Pulmonary artery endothelial cell (primary cell): ENCODE measurements around the gene TMEM11. TPM values are rescaled to one million over a fixed set of nuclear protein-coding genes. Genes with fewer than 3 reads are reported as not detected.

Experiments used
- DNase-seq: peaks from one replicate; pipeline ENCODE4 v3.0.0-alpha.2; 2011; ENCODE audit warnings: low read depth, low spot score
- total RNA-seq: library from RNA; depleted of rRNA; stranded (reverse); fragments of >200 nt; gene quantifications from 2 replicates; pipeline ENCODE4 v1.2.3, GENCODE V29; 2014

The TMEM11 gene
- total RNA-seq, 1 donor from 2014 or later = 23.5 TPM

GRCh38 chr17:21186399-21187187 lies 27.4 kb downstream of the TMEM11 start:
- peak; percentile 48 for DNase-seq

- DNase-seq = no peak
These were observed 28.9 kb downstream of the TMEM11 start for GRCh38 chr17:21185061-21185460.

GRCh38 chr17:21184570-21184969 lies 29.4 kb downstream of the TMEM11 start:
- no peak for DNase-seq

GRCh38 chr17:21183468-21183867 lies 30.5 kb downstream of the TMEM11 start:
- no peak for DNase-seq

- no peak for DNase-seq
These were observed 35.9 kb downstream of the TMEM11 start for GRCh38 chr17:21177854-21178600.

DNA sequence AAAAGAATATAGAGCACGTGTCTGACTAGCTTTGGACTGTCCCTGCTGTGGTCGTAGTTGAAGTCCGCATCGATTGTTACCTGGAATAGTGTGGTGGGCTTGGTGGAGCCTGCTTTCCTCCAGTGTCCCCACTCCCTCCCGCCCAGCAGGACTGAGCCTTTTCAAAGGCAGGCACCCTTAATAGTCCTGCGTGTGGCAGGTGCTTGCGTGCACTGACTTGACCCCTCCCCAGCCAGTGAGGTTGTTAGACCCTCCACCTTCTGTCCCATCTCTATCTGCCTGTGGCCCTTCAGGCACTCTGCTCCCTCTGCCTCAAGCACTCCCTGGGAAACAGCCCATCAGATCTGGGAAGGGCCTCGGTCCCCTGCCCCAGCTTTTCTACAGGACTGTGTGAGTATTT lies 36.6 kb downstream of the TMEM11 start:
- no peak for DNase-seq

GRCh38 chr17:21176773-21177395 lies 37.1 kb downstream of the TMEM11 start:
- DNase-seq = no peak

- DNase-seq = no peak
These were observed 39.2 kb downstream of the TMEM11 start for GRCh38 chr17:21174713-21175112.

GRCh38 chr17:21174186-21174585 lies 39.8 kb downstream of the TMEM11 start:
- no peak for DNase-seq

GRCh38 chr17:21173543-21173942 lies 40.4 kb downstream of the TMEM11 start:
- no peak for DNase-seq

GRCh38 chr17:21172846-21173245 lies 41.1 kb downstream of the TMEM11 start:
- DNase-seq = no peak

- DNase-seq = no peak
These were observed 41.9 kb downstream of the TMEM11 start for GRCh38 chr17:21171970-21172510.

DNA sequence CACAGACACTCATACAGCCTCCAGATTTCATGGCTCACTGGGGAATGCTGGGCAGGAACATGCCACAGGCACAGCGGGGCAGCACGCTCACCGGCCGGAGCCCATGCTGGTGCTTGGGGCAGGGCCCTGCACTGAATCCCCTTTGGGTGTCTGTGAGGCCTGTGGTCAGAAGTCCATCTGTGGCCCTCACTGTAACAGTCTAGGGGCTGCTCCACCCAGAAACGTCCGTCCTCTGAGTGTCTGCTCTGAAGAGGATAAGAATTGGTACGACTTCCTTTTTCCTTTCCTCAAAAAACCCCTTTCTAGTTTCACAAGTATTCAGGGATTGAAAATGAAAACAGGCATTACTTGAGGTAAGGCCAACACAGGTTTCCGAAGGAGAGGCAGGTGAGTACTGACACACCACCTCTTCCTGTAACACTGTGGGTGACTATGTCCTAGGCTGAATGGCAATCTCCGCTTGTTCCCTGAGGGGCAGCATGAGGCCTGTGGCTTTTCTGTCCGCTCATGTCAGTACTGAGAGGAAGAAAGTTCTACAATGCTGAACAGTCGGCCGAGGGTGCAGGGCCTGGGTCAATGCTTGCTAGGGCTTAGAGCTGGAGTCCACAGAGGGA lies 42.5 kb downstream of the TMEM11 start:
- no peak for DNase-seq

GRCh38 chr17:21170809-21171208 lies 43.2 kb downstream of the TMEM11 start:
- no peak for DNase-seq

- DNase-seq = no peak
These were observed 44.5 kb downstream of the TMEM11 start for GRCh38 chr17:21169496-21169895.

DNA sequence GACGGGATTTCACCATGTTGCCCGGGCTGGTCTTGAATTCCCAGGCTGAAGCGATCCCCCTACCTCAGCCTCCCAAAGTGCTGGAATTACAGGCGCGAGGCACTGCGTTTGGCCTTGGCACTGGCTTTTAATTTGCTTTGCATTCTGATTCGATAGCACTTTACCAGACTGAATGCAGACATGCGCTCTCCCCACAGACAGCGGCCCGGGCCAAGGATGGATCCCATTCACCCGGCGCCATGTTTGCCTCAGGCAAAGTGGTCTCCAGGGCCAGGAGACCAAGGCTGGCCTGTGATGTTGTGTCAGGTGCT lies 45.5 kb downstream of the TMEM11 start:
- no peak for DNase-seq

DNA sequence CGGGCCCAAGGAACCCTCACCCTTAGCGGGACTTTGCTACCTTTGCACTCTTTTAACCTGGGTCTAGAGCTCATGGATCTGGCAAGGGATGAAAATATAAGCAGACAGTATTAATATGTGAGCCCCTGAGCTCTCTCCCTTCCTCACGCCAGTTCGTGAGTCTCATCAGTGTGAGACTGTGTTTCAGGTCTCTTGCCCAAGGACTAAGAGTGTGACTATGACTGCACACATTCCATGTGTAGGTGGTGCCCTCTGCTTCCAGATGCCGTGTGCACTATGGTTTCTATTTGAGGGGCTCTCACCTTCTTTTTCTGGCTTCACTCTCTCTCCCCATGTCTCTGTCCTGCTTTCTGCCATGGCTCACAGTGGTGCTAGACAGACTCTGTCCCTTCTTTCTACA lies 46.7 kb downstream of the TMEM11 start:
- DNase-seq = no peak

- DNase-seq = no peak
These were observed 47.3 kb downstream of the TMEM11 start for GRCh38 chr17:21166595-21167210.

GRCh38 chr17:21165922-21166594 lies 47.9 kb downstream of the TMEM11 start:
- no peak for DNase-seq

DNA sequence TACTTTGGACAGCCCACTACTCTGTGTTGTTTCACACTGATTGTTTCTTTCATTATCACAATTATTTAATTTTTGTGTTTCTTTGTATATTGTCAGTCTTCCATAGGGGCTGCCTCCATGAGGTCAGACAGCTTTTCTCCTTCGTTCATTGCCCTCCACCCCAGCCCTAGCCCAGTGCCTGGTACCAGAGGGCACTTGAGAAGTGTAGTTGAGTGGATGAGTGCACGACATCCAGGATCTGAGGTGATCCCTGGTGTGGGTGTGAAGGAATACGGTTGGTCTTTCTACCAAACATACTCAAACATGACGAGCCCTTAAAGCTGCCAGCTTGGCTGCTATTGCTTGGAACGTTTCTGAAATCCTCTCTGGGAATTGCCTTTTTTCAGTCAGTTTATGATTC lies 49.3 kb downstream of the TMEM11 start:
- DNase-seq = no peak

GRCh38 chr17:21164216-21164615 lies 49.7 kb downstream of the TMEM11 start:
- no peak for DNase-seq
